SK-N-SH treated with all-trans-retinoic acid at 6 μM for 48 hours (cell line): ENCODE measurements around the gene GUCY2F.

ENCODE experiments used
- ESRRG ChIP-seq: fragments of 250-450 bp; sonication (Bioruptor Pico); IDR thresholded peaks from 2 replicates; pipeline ENCODE4 v1.6.1; 2021; ENCODE audit warnings: mild to moderate bottlenecking
- POU6F1 ChIP-seq: fragments of 250-450 bp; sonication (Bioruptor Pico); IDR thresholded peaks from 2 replicates; pipeline ENCODE4 v1.8.0; 2021; ENCODE audit warnings: low read depth, mild to moderate bottlenecking, moderate library complexity, borderline replicate concordance
- RARB ChIP-seq: fragments of 250-450 bp; sonication (Bioruptor Pico); IDR thresholded peaks from 2 replicates; pipeline ENCODE4 v1.8.0; 2021; ENCODE audit warnings: mild to moderate bottlenecking, moderate library complexity
- SNAI2 ChIP-seq: fragments of 250-450 bp; sonication (Bioruptor Pico); IDR thresholded peaks from 2 replicates; pipeline ENCODE4 v1.5.0; 2020; ENCODE audit warnings: mild to moderate bottlenecking, moderate library complexity
- TOX ChIP-seq: fragments of 250-450 bp; sonication (Bioruptor Pico); IDR thresholded peaks from 2 replicates; pipeline ENCODE4 v1.8.0; 2021; ENCODE audit warnings: mild to moderate bottlenecking, moderate library complexity, borderline replicate concordance
- ZFP3 ChIP-seq: fragments of 250-450 bp; sonication (Bioruptor Pico); IDR thresholded peaks from 2 replicates; pipeline ENCODE4 v1.5.0; 2020; ENCODE audit warnings: mild to moderate bottlenecking, moderate library complexity
- ZFP30 ChIP-seq: fragments of 450-650 bp; formaldehyde crosslinking; IDR thresholded peaks from 2 replicates; pipeline ENCODE4 v1.5.0; 2022; ENCODE audit warnings: mild to moderate bottlenecking, moderate library complexity
- ZNF70 ChIP-seq: fragments of 450-650 bp; formaldehyde crosslinking; IDR thresholded peaks from 2 replicates; pipeline ENCODE4 v1.5.0; 2020; ENCODE audit warnings: mild to moderate bottlenecking, moderate library complexity

DNA sequence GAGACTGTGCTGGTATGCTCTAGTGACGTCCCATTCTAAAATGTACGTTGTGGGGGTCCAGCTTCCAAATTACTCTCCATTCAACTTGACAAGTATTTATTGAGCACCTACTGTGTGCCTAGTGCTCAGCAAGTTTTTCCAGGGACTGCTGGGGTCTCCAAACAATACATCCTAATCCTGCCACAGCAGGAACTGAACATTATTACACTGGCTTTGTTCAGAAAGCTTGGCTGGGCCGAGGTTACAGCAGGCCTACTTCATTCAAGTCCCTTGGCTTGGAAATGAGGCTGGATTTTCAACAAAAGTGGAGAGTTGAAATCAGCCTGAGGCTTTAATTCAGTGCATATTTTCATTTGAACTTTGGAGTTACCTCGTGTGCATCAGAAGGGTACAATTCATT is 78.0 kb downstream of the GUCY2F start:
- TF ChIP-seq RARB (CRISPR knock-in tag), result no peak
- no peak for TF ChIP-seq POU6F1 (CRISPR knock-in tag)
- TF ChIP-seq TOX (CRISPR knock-in tag), result no peak
- TF ChIP-seq ZNF70 (CRISPR knock-in tag), result no peak
- no peak for TF ChIP-seq ZFP3 (CRISPR knock-in tag)
- no peak for TF ChIP-seq ZFP30 (CRISPR knock-in tag)
- TF ChIP-seq ESRRG (CRISPR knock-in tag), result no peak
- no peak for TF ChIP-seq SNAI2 (CRISPR knock-in tag)
